GM12865 (cell line): Measurements from ENCODE around the gene PARP16.
"Not testable (repeated sequence)": the region's sequence is repeated elsewhere in the genome, so short reads cannot be mapped to it uniquely, and the experiment has no call there.

Experiments
- DNase-seq: peaks from one replicate; pipeline ENCODE4 v3.0.0; 2010; ENCODE audit warnings: low read depth
- H3K4me3 ChIP-seq: 2 replicates; pipeline ENCODE4 v1.5.1; 2011; ENCODE audit warnings: mild to moderate bottlenecking, low read depth, low read length, control low read depth
- TF ChIP-seq, protein P1 (sequence below): IDR thresholded peaks from 2 replicates; pipeline ENCODE4 v1.5.1; 2011; ENCODE audit warnings: low read length, control low read depth, low read depth, inconsistent platforms; ENCODE audit not compliant: insufficient read depth; ENCODE audit errors: missing control alignments

The PARP16 gene

DNA sequence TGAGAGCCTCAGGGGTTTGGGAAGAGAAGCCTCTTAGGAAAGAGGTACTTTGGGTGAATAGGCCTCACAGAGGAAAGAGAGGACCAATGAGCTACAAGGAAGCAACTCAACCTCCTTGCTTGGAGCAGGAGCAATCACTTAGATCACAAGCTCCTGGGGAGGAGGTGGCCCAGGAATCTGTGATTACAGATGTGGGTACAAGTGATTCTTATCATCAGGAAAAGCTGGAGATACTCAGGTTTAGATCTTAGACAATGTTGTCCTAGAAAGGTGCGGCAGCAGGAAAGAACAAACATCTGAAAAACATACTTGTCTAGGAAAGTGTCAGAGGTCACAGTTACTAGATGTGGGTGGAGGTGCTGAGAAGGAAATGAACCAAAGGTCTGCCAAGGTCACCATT, 8.2 kb downstream of the PARP16 start:
- TF ChIP-seq, protein P1, sequence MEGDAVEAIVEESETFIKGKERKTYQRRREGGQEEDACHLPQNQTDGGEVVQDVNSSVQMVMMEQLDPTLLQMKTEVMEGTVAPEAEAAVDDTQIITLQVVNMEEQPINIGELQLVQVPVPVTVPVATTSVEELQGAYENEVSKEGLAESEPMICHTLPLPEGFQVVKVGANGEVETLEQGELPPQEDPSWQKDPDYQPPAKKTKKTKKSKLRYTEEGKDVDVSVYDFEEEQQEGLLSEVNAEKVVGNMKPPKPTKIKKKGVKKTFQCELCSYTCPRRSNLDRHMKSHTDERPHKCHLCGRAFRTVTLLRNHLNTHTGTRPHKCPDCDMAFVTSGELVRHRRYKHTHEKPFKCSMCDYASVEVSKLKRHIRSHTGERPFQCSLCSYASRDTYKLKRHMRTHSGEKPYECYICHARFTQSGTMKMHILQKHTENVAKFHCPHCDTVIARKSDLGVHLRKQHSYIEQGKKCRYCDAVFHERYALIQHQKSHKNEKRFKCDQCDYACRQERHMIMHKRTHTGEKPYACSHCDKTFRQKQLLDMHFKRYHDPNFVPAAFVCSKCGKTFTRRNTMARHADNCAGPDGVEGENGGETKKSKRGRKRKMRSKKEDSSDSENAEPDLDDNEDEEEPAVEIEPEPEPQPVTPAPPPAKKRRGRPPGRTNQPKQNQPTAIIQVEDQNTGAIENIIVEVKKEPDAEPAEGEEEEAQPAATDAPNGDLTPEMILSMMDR: no peak

DNA sequence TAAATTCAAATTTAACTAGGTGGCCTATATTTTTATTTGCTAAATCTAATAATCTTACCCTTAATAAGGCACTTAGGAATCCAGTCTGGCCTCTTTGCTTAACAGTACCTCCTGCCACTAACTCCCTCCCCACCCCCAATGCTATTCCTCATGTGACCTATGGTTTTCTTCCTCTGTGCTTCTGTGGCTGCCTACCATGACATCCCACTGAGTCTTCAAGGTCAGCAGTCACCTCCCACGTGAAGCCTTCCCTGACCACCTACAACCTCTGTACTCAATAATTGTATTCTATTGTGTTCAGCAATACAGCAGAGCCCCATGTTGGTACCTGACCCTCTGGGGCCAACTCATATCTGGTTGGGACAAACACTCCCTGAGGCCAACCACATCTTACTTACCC, 9.7 kb downstream of the PARP16 start:
- TF ChIP-seq, protein P1: no peak
- no peak for DNase-seq
- no peak overlapping the region for H3K4me3 ChIP-seq

More for the DNA sequence above, 8.2 kb downstream of the PARP16 start:
- no peak overlapping the region for H3K4me3 ChIP-seq
- no peak for DNase-seq

DNA sequence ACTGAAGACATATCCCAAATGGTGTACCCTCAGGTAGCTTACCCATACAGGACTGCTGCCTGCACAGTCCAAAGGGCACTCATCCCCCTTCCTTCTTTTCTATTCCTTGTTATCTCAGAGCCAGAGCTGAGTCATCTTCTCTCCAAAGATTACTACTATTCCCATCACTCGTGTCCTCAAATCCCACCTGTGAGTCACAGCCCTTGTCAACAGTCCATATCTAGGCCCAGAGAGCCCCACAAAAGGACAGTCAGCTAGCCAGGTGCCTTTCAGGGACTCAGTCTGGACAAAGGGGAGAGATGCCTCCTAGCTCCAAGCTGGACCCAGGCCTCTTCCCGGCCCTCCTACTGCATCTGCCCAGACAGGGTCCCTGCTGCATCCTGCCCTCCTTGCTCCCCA, 11.0 kb downstream of the PARP16 start:
- no peak for DNase-seq
- no peak overlapping the region for H3K4me3 ChIP-seq
- TF ChIP-seq, protein P1: no peak

DNA sequence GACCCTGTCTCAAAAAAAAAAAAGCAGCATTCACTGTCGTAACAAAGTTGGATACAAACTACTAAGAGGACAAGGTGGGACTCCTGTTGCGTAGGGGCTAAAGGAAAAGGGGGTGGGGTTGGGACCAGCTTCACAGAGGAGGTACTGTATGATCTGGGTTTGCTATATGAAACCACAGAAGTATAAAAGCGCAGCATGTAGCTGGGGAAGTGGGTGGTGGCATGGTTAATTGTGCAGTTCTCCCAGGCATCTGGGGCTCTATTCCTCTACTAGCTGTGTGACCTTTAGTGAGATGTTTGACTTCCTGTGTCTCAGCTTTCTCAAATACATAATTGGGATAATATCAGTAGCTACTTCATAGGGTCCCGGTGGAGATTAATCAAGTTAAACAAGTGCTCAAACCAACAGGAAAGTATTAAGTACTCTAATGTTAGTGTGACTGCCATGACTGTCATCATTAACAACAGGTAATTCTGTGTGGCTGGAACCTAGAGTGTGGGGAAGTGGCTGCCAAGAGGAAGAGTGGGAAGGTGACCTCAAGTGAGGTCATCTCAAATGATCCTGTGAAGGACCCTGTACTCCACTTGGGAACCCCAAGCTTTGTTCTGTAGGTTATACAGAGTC, 11.5 kb downstream of the PARP16 start:
- TF ChIP-seq, protein P1: no peak
- no peak overlapping the region for H3K4me3 ChIP-seq

DNA sequence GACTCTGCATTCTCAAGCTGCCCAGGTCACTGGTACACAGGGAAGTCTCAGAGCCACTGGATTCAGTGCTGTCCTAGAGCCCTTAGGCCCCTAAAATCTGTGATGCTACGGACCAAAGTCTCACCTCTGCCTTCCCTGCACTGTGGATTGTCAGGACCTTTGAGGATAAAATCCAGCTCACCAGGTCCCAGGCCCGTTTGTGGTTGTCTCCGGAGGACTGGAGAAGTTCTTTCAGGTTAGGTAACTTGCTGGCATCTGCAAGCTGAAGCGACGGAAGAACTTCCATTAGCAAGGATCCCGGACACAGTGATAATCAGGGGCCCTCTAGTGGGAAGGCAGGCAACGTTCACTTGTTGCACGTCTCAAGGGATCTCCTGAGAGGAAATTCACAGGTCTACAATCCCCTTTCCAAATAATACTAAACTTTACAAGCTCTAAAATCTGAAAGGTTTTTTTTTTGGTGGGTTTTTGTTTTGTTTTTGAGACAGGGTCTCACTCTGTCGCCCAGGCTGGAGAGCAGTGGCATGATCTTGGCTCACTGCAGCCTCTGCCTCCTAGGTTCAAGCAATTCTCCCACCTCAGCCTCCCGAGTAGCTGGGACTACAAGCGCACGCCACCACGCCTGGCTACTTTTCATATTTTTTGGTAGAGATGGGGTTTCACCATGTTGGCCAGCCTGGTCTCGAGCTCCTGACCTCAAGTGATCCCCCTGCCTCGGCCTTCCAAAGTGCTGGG, 15.7 kb downstream of the PARP16 start:
- peak; percentile 38 for DNase-seq
- H3K4me3 ChIP-seq: not testable (repeated sequence)
- TF ChIP-seq, protein P1: peak; percentile 45

More for the DNA sequence above, 11.5 kb downstream of the PARP16 start:
- DNase-seq: no peak

DNA sequence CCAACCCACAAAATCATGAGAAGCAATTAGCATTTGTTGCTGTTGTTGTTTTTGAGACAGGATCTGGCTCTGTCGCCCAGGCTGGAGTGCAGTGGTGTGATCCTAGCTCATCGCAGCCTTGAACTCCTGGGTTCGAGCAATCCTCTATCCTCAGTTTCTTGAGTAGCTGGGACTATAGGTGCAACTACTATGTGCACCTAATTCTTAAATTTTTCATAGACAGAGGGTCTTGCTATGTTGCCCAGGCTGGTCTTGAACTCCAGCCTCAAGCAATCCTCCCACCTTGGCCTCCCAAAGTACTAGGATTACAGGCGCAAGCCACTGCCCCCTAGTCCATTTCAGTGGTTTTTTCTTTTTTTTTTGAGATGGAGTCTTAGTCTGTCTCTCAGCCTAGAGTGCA, 18.3 kb downstream of the PARP16 start:
- H3K4me3 ChIP-seq: no peak overlapping the region

More for the DNA sequence above, 18.3 kb downstream of the PARP16 start:
- DNase-seq: no peak
- TF ChIP-seq, protein P1: no peak
